Mammary epithelial cell (primary cell): Measurements from ENCODE around the gene CARD6.

Experiments used
- CTCF ChIP-seq, 2 donors: IDR thresholded peaks in 1 of 2; conservative IDR thresholded peaks in 1 of 2; 2 replicates each; pipeline ENCODE4 v1.5.1; 2011 to 2012; ENCODE audit warnings: inconsistent platforms in 2 of 2, low read length in 2 of 2, mild to moderate bottlenecking in 2 of 2, control low read depth in 1 of 2, low read depth in 1 of 2; ENCODE audit not compliant: insufficient read depth in 1 of 2; ENCODE audit errors: extremely low read depth in 1 of 2
- EZH2 ChIP-seq: IDR thresholded peaks from 2 replicates; pipeline ENCODE4 v1.6.1; 2012; ENCODE audit warnings: low read length, inconsistent platforms, borderline replicate concordance

- TF ChIP-seq CTCF (conservative IDR thresholded peaks at IDR 0.05 in 1 of 2, IDR thresholded peaks at IDR 0.05 in 1 of 2; ENCODE audit: extremely low read depth in 1 of 2, insufficient read depth in 1 of 2, low read depth in 1 of 2, low read length in 2 of 2) (no peak), EZH2 (no peak)
Observed at GRCh38 chr5:40828021-40828631, 13.0 kb upstream of the CARD6 start.
